Measurements from ENCODE around the gene PPP1R18. TPM values are rescaled to one million over a fixed set of nuclear protein-coding genes. Genes with fewer than 3 reads are reported as not detected.

The PPP1R18 gene
- total RNA-seq, 1 experiment from 2014 or later = 33.6 TPM

GRCh38 chr6:30696432-30696831 is 10.0 kb upstream of the PPP1R18 start:
- RAD21 ChIA-PET (ENCODE audit: low non-redundant PET in 1 of 2, low total read pairs in 2 of 2, uncharacterized antibody in 2 of 2, unreplicated experiment in 2 of 2) = no interaction called here
- H3K9me2 ChIP-seq (ENCODE audit: insufficient read depth) = no peaks in the 10 kb centered on the region
- intact Hi-C loops (cut with micrococcal nuclease) = no loop called here
- no peaks in the 10 kb centered on the region for H3K27me3 ChIP-seq (ENCODE audit: insufficient read depth, low read length)
- no peak overlapping the region for H2AFZ ChIP-seq (ENCODE audit: low read depth, low read length, poor library complexity, severe bottlenecking)
- POLR2A ChIA-PET = interaction anchor here (1.5 kb wide), 1 partner anchor 9 kb away, joined by 5 read pairs; no protein-coding TSS in a partner anchor
- no peaks in the 10 kb centered on the region for H3K9me3 ChIP-seq (ENCODE audit: control insufficient read depth in 1 of 2, insufficient read depth in 1 of 2, low read depth in 1 of 2, low read length in 2 of 2)
- CTCF ChIA-PET = no interaction called here
- H3K4me3 ChIP-seq (replicated peaks in 1 of 2; ENCODE audit: low read depth in 1 of 2, low read length in 2 of 2) = no peak overlapping the region
- H3K79me2 ChIP-seq (ENCODE audit: insufficient read depth, low read length) = no peaks in the 10 kb centered on the region
- no peaks in the 10 kb centered on the region for H4K20me1 ChIP-seq (ENCODE audit: insufficient read depth)
- TF ChIP-seq SP1 (IDR thresholded peaks at IDR 0.05; ENCODE audit: low read depth) (no peak), POLR2A (IDR thresholded peaks at IDR 0.05; ENCODE audit: borderline replicate concordance, extremely low read depth, insufficient read depth, insufficient read length) (no peak), CEBPB (IDR thresholded peaks at IDR 0.05; ENCODE audit: low read depth) (no peak), CBX3 (IDR thresholded peaks at IDR 0.05; ENCODE audit: low read depth) (no peak), RAD21 (IDR thresholded peaks at IDR 0.05; ENCODE audit: low read depth) (no peak)
- 0 out of 4 replicates have a peak, but pooled peaks cover 2 to 7% of the 10 kb centered on the region in 2 experiments for H3K36me3 ChIP-seq (ENCODE audit: control insufficient read depth in 1 of 2, insufficient read depth in 2 of 2, low read length in 2 of 2)
- H3K27ac ChIP-seq (ENCODE audit: low read depth, low read length) = no peak overlapping the region
- no TSS peak for BruUV-seq (replicated peaks)
- no peak for ATAC-seq
- peaks cover 17 to 24% of the 10 kb centered on the region in 2 experiments for H3K4me1 ChIP-seq (ENCODE audit: control insufficient read depth in 1 of 2, insufficient read depth in 2 of 2, low read length in 2 of 2)
- H3K4me2 ChIP-seq (ENCODE audit: low read length) = no peak overlapping the region
- no peak overlapping the region for H3K9ac ChIP-seq (ENCODE audit: low read length)
- DNase-seq (ENCODE audit: low read depth, low spot score) = no peak

GRCh38 chr6:30691208-30691847 is 4.9 kb upstream of the PPP1R18 start:
- no peak overlapping the region for H2AFZ ChIP-seq (ENCODE audit: low read depth, low read length, poor library complexity, severe bottlenecking)
- ChIA-PET POLR2A (interaction anchor here (0.7 to 3.5 kb wide), 6 partner anchors 10 to 39 kb away, joined by 3 to 25 read pairs (median 3); partner anchors contain the start of genes DHX16, MDC1 and TUBB), CTCF (interaction anchor here (1.5 kb wide), 1 partner anchor 12 kb away, joined by 9 read pairs; no protein-coding TSS in a partner anchor)

More at GRCh38 chr6:30691208-30691847, 4.9 kb upstream of the PPP1R18 start:
- peaks cover 43 to 63% of the 10 kb centered on the region in 2 experiments for H3K4me1 ChIP-seq (ENCODE audit: control insufficient read depth in 1 of 2, insufficient read depth in 2 of 2, low read length in 2 of 2)
- no peaks in the 10 kb centered on the region for H3K9me3 ChIP-seq (ENCODE audit: control insufficient read depth in 1 of 2, insufficient read depth in 1 of 2, low read depth in 1 of 2, low read length in 2 of 2)
- no peak for ATAC-seq
- RAD21 ChIA-PET (ENCODE audit: low non-redundant PET in 1 of 2, low total read pairs in 2 of 2, uncharacterized antibody in 2 of 2, unreplicated experiment in 2 of 2) = interaction anchor here in 1 of 2 experiments (1.6 kb wide), 1 partner anchor 26 kb away, joined by 4 read pairs; the partner anchor contains the start of gene MDC1
- H3K9ac ChIP-seq (ENCODE audit: low read length) = peak overlapping the region; percentile 67
- no peaks in the 10 kb centered on the region for H3K9me2 ChIP-seq (ENCODE audit: insufficient read depth)
- H3K27ac ChIP-seq (ENCODE audit: low read depth, low read length) = peak overlapping the region; percentile 77
- peaks cover 1% of the 10 kb centered on the region; the same call in 1 of the 2 replicates for H3K79me2 ChIP-seq (ENCODE audit: insufficient read depth, low read length)
- H3K36me3 ChIP-seq (ENCODE audit: control insufficient read depth in 1 of 2, insufficient read depth in 2 of 2, low read length in 2 of 2) = no peaks in the 10 kb centered on the region
- no peak for TF ChIP-seq CBX3 (IDR thresholded peaks at IDR 0.05; ENCODE audit: low read depth)
- peak overlapping the region; percentile 58 to 61 for H3K4me3 ChIP-seq (replicated peaks in 1 of 2; ENCODE audit: low read depth in 1 of 2, low read length in 2 of 2)
- intact Hi-C loops (cut with micrococcal nuclease) = no loop called here
- peak overlapping the region; percentile 86 for H3K4me2 ChIP-seq (ENCODE audit: low read length)
- H3K27me3 ChIP-seq (ENCODE audit: insufficient read depth, low read length) = no peaks in the 10 kb centered on the region
- no peak for DNase-seq (ENCODE audit: low read depth, low spot score)
- H4K20me1 ChIP-seq (ENCODE audit: insufficient read depth) = no peaks in the 10 kb centered on the region
- TSS peak; percentile 54 for BruUV-seq (replicated peaks)

Measured in HCT116 (cell line).